Ovary (tissue), 3 donors: Measurements from ENCODE around the gene TNFAIP8L1.

Experiments used
- POLR2A ChIP-seq: fragments of 450-650 bp; IDR thresholded peaks from one replicate; pipeline ENCODE4 v1.6.1; 2017; ENCODE audit warnings: antibody characterized with exemption, mild to moderate bottlenecking, moderate library complexity
- TF ChIP-seq, protein P1 (sequence below), 3 donors: fragments of 450-650 bp in 2 of 3; fragments of 200-600 bp in 1 of 3; IDR thresholded peaks; one replicate each; pipeline versions ENCODE4 v1.5.1 to v1.8.0; 2016 to 2022; ENCODE audit warnings: antibody characterized with exemption in 3 of 3, mild to moderate bottlenecking in 1 of 3
- donor health status: DM: no; HTN: no; CAD: no.

DNA sequence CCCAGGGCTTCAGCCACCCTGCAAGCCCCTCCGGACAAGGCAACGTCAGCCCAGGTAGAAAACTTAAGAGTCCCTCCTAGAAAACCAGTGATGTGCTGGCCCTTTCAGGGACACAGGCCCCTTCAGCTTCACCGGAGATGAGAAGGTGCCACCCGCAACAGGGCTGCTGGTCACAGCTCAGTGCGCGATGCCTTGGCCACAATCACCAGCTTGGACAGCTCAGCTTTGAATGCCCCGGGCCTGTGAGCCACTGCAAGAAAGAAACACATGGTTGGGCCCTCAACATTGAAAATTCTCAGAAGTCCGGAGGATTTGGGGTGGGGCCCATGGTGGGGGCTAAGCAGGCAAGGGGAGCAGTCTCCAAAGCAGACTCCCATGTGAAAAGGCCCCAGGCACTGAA, 18.5 kb downstream of the TNFAIP8L1 start:
- TF ChIP-seq, protein P1, sequence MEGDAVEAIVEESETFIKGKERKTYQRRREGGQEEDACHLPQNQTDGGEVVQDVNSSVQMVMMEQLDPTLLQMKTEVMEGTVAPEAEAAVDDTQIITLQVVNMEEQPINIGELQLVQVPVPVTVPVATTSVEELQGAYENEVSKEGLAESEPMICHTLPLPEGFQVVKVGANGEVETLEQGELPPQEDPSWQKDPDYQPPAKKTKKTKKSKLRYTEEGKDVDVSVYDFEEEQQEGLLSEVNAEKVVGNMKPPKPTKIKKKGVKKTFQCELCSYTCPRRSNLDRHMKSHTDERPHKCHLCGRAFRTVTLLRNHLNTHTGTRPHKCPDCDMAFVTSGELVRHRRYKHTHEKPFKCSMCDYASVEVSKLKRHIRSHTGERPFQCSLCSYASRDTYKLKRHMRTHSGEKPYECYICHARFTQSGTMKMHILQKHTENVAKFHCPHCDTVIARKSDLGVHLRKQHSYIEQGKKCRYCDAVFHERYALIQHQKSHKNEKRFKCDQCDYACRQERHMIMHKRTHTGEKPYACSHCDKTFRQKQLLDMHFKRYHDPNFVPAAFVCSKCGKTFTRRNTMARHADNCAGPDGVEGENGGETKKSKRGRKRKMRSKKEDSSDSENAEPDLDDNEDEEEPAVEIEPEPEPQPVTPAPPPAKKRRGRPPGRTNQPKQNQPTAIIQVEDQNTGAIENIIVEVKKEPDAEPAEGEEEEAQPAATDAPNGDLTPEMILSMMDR (IDR thresholded peaks at IDR 0.05), result no peak
- TF ChIP-seq POLR2A, result no peak
